GM18867 (cell line): ENCODE results near the gene TTC21B.
A peak's percentile ranks its signal among the peaks of the same experiment; 100 is the strongest.

Experiments used
- ATAC-seq: cut with Tn5 transposase; IDR thresholded peaks from one replicate; pipeline ENCODE4 v1.9.1; 2021; ENCODE audit warnings: mild to moderate bottlenecking, moderate library complexity; ENCODE audit not compliant: unreplicated experiment

The TTC21B gene

DNA sequence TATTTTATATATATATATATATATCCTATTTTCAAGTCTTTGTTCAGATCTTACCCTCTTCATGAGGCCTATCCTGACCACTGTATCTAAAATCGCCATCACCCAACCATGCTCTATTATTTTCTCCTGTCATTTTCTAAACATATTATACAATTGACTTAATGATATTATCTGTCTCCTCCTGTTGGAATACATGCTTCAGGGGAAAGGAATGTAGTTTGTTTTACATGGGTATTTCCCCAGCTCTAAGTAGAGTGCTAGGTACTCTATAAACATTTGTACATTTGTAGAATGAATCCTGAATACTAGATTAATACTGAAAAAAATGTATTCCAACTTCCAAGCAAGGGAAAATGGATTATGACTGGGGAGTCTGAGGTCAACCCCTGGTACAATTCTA is 26.2 kb downstream of the TTC21B start:
- ATAC-seq = no peak

DNA sequence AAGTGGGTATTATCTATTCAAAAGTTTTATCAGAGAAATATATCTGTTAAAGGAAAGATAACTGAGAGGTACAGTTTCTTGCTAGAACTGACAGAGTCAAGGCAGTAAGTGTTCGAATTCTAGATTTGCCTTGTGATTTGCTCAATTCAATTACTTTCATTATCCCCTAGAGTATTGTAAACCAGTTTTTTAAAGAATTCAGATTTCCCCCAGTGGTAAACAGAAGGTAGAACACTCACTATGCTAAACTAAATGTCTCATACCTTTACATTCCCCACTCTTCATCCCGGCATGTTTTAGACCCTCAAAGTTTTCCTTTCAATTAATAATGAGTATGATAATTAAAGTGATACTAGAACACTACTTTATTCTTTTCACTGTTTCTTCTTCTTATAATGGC is 28.6 kb downstream of the TTC21B start:
- no peak for ATAC-seq

DNA sequence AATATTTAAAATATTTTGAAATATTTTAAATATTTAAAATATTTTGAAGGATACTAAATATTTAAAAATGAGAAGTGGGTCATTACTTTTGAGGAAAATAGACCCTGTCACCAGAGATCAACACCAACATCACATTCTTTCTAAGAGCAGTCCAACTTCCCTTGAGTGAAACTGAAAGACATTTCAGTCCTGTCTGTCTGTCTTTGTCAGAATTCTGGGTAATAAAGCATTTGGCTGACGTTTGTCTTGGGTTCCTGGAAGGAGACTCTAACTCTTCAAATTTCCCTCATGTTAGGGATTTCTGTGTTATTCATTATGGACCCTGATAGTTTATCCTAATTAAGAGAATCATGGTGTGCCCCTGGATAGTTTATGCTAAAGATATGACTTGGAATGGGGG is 32.8 kb downstream of the TTC21B start:
- ATAC-seq = no peak

DNA sequence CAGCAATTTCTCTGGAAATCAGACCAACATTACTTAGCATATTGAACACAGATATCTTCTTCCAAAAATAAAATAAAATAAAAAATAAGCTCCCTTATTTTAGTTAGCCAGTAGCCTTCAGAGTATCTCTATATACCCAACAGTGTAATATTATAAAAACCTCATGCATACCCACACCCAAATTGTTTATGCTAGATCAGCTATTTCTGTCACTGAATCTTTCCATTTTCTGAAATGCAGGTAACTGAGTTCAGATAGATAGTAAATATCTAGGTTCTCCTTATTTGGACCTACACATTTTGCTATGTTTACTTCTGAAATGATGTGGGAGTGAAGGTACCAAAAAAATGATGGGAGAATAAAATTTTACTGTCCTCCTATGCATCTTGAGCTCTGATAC is 39.9 kb downstream of the TTC21B start:
- ATAC-seq = no peak

DNA sequence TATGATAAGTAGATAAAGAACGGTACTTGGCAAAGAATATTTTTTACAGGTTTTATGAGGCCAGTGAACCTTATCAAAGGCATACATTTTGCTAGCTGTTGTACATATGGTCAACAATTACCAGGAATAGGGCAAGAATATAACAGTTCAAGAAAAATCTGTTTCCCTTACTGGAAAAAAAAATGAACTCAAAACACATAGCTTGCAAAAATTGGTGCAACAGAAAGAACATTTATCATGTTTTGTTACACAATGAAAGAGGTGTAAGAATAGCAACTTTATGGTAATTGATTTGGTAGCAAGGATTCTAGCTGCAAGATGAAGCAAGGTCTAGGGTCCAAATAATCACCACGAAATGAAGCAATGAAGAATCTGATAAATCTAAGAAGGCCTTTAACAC is 41.6 kb downstream of the TTC21B start:
- ATAC-seq = no peak

DNA sequence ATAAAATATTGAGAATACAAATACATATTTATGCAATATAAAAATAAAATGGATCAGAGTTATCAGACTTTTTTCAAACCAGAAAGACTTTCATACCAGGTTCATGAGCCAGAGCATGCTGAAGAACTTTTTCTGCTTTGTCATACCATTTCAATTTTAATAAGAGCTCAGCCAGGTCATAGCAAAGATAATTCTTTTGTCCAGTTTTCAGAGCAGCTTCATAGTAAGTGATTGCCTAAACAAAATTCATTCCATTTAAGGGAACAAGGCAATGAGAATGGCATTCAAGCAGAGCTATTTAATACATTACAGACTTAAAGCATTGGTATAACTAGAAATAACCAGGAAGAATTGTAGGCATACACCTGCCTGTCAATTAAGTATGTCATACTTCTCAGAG is 42.3 kb downstream of the TTC21B start:
- ATAC-seq = no peak

DNA sequence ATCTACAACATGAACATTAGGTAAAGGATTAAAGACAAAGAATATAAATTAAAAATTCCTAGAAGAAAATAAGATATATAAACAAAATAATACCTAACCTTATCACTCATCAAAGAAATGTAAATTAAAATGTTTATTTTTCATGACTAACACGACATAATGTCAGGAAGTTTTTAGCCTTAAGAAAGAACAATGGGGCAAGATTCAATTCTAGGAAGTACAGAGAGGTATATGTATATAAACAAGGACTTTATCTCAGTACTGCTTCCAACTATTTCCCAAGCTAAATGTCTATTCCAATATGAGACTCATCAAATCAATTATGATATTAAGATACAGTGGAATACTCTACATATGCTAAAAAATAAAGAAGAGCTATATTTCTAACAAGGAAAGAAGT is 44.1 kb downstream of the TTC21B start:
- no peak for ATAC-seq

DNA sequence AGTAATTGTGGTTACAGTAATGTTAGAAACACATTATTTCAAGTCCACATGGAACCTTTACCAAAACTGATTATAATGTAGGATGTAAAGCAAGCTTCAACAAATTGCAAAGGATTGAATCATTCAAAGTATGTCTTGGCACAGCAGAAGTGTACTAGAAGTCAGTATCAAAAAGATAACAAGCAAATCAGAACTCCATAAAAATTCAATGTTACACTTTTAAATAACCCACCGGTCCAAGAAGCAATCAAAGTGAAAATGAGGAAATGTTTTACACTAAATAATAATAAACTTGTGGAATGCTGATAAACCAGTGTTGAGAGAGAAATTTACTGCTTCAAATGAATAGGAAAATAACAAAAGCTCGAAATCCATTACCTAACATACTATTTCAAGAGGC is 47.7 kb downstream of the TTC21B start:
- ATAC-seq = no peak

DNA sequence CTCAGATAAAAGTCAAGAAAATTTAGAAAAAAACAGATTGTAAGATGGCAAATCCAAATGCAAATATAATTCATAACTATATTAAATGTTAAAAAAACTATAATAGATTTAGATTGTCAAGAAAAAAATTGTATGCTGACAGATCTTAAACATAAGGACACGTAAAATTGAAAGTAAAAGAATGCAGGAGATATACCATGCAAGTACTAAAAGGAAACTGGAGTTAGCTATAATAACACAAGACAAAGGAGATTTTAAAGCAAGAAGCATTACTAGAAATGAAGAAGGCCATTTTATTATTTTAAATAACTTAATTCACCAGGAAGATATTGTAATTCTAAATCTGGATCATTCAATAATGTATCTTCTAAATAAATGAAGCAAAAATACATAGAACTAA is 48.3 kb downstream of the TTC21B start:
- ATAC-seq = peak; percentile 66

DNA sequence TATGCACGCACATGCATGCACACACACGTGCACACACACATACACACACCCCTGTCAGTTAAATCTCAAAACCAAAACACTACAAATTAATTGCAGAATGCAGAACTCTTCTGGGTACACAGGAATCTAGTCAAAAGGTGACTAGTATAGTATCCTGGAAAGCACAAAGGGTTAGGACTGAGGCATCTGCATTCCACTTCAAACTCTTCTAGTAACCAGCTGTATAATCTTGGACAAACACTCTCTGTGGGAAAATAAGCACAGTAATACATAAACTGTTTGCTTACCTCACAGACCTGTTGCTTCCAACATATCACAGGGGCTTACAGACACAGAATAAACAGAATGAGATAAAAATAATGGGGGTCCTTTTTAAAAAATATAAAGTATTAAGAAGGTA is 49.1 kb downstream of the TTC21B start:
- no peak for ATAC-seq

DNA sequence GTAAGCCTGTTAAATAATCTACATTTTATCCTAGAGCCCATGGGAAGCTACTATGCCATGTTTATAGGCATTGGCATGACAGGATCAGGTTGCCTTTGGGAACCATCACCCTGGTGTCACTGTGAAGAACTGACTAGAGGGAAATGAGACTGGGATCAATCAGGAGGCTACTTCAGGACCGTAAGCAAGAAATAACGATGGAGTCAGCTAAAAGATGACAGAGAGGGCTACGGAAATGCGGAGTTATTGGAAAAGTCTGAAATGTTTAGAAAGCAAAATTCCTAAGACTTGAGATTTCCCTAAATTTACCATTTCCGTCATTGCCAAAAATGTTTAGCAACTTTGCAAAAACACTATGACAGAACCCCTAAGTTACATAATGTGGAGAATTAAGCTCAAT is 50.2 kb downstream of the TTC21B start:
- no peak for ATAC-seq

DNA sequence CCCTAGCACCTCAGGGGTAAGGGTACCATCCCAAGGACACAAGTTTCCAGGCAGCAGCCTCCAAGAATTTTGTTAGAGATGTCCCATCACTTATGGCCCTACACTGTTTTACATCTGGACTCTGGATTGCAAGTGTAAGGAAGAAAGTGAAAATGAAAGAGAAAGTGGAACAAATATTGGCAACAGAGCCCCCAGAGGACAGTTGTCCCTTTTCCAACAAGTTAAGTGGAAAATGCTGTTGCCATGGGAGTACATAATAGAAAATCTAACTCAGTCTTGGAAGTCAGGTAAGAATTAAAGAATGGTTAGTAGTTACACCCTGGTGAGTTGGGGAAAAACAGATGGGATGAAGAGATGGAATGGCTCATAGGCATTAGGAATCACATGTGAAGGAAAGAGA is 50.6 kb downstream of the TTC21B start:
- peak; percentile 55 for ATAC-seq

DNA sequence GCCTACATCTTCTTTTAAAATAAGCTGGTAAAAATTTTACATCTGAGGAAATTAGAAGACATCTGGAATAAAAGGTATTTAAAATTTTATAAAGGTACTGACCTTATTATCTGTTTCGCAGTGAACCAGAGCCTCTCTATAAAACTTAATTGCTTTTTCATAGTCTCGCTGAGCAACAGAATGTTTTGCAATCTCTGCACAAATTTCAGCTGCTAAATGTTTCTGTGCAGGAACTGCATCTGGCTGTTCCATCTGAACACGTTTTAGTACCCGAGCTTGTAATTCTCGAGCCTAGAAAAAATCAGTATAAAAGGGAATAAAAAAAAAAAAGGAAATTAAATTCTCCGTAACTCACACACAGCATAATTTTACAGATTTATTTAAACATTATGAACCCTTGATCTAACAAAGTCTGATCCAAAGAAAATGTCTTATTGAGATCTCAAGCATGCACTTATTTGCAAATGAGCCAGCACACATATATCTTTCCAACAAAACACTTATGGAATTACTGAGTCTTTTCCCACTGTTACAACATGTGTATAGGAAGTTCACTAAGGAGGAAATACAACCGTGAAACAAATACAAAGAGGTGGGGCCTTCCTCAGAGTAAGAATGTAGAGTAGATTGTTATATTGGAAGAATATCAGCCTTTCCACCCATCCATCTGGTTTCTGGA is 51.8 kb downstream of the TTC21B start:
- ATAC-seq = no peak

DNA sequence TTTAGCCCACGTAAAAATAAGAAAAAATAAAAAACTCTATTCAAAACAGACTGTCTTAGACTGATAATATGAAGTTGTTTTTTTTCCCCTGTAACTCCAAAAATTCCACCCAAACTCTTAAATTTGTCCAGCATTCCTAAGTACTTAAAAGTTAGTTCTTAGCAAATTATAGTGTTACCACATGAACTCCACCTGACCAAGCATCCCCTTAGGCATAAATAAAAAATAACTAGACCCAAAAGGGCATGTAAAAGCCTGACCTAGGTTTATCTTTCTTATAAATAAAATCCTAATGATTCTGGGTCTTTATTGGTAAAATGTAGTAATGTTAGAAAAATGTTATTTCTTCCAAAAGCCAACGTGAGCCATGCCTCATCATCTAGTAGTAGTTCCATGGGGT is 54.3 kb downstream of the TTC21B start:
- ATAC-seq = no peak

DNA sequence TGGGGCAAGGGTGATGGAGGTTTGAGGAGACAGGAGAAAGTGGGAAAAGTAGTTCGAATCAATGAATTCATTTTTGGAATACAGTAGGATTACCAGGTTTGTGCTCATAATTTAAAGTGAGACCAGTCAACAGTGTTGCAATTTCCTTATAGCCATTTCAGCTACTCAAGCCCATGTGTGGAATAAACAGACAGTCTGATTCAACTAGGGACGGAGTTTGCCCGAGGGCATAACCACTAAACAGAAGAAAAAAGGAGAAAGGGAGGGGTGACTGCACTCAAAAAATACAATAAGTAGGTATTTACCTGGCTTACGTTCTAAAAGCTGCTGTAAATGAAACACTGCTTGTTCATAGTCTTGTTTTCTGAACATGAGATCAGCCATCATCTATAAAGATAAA is 55.2 kb downstream of the TTC21B start:
- no peak for ATAC-seq

DNA sequence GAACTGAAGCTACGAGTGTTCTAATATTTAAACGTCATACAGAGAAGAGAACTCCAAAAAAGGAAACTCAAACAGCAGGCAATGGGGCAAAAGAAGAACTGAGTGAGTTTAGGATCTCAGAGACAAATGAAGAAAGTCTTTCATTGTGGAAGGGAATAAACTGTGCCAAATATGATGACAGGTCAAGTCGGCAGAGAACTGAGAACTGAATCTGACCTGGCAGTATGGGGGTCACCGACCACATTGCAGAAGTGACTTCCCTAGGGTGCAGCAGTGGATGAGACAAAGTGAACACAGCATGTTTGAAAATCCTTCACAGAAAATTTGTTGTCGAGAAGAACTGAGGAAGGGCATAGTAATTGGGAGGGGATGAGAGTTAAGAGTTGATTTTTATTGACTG is 55.9 kb downstream of the TTC21B start:
- ATAC-seq = peak; percentile 63

DNA sequence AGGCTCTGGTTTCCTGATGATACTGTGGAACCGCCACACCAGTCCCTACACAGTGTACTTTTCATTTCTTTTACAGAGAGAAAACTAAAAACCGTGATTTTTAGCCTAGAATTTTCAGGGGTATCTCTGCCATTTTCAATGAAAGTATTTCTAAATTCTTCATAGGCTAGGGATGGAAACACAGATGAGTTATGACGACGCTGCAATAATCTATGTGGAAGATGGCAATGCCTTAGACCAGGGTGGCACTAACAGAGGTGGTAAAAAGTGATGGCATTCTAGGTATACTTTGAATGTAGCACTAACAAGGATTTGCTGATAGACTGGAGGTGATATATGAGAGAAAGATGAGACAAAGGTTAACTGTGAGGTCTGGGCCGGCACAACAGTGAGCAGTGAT is 56.5 kb downstream of the TTC21B start:
- ATAC-seq = no peak

DNA sequence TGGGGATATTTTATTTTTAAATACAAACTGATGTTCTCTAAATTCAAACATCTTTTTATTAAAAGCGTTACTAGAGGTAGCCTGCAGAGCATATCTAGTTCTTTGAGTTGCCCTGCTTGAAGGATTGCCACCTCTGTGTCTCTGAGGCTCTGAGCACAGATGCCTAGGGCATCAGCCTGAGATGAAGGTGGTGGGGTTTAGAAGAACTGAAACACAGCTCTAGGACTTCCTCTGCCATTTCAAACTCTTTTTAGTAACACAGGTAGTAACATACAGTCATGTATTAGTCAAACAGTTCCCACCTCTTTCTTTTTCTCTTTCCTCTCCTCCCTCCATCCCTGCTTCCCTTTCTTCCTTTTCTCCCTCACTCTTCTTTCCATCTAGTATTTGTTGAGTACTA is 57.6 kb downstream of the TTC21B start:
- peak; percentile 93 for ATAC-seq

DNA sequence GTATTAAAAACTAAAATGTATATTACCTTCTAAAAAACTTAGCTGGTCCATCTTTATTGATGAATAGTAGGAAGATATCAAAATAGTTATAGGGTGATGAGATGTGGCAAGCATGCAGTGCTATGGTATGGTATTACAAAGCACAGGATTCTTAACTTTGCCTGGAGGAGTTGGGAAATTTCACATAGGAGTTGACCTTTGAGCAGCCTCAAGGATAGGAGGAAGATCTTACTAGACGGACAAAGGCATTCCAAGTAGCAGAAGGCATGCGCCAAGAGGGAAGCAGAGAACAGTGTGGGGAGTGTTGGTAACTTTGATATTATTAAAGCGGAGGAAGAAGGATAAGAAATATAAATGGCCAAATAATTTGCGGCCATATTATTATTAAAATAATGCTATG is 60.0 kb downstream of the TTC21B start:
- no peak for ATAC-seq

DNA sequence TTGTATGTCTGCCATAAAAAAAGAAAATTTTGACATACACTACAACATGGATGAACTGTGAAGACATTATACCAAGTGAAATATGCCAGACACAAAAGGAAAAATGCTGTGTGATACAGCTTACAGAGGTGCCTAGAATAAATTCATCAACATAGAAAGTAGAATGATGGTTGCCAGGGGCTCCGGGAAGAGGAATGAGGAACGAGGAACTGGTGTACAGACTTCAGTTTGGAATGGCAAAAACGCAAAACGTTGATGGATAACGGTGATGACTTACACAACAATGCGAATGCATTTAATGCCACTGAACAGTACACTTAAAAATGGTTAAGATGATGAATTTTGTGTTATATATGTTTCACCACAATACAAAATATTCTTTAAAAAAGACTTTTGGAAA is 61.0 kb downstream of the TTC21B start:
- ATAC-seq = no peak

DNA sequence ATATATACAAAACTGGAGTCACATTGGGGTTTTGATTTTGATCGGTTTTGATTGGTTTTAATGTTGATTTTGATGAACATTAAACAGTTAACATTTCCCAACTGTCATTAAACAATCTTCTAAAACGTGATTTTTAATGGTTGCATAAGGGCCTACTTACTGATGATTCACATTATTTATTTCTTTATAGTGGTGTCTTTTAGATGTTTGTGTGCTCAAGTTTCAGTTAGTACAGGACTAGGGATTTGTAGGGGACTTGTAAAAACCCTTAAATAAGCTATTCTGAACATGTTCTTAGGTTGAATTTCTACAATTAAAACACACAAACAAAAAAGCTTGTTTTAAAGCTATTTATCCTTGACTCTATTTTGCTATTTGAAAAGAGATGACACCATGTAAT is 61.6 kb downstream of the TTC21B start:
- ATAC-seq = no peak

DNA sequence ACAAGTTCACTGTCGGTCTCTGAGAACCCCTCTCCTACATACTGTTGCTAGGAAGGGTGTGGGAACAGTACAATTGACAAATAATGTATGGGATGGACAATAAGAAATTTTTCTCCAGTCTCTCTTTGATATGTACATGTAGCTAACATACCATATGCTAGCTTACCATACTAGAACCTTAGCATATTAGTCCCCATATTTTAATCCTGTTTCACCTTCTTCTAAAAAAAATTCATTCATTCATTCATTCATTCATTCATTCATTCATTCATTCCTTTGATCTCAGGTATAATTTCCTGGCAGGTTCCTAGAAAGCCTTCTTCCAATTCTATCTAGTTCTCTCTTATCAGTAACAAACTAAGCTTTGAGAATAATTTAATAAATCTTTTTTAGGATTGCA is 62.2 kb downstream of the TTC21B start:
- ATAC-seq = no peak

DNA sequence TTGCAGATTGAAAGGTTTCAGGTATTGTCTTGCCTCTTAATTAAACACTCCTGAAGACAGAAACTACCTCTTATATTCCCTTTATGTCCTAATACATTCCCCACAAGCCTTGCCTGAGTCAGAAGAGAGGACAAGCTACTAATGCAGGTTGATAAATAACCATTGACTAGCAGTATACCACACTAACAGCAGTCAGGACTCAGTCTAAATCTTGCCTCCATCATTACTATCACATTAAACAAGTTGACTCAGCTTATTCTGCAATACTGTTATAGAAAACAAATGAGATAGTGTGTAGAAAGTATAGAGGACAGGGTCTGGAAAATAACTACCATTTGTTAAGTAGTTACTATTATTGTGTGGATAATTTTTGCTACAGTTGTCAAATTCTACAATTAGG is 63.8 kb downstream of the TTC21B start:
- ATAC-seq = no peak

DNA sequence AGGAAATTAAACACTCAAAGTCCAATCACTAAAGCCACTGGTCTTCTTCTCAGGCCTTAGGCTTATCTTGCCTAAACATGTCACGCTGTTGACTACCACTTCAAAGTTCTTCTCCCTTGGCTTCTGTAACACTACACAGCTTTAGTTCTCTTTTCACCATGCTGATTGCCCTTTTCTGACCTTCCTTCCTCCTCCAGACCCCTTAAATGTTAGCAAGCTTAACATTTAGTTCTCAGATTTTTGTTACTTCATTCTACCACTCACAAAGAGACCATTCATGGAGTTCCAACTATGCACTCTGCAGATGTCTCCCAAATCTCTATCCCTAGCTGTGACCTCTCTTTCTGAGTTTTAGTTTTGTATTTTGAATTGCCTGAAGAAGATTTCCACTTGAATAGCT is 64.4 kb downstream of the TTC21B start:
- no peak for ATAC-seq
